SK-N-SH (cell line): ENCODE measurements around the gene LSM7.

Source experiments
- CHD2 ChIP-seq: fragments of 150-350 bp; IDR thresholded peaks from 2 replicates; pipeline ENCODE4 v1.6.1; 2018; ENCODE audit warnings: low read length; ENCODE audit not compliant: partially characterized antibody
- CTCF ChIP-seq: fragments of 200-600 bp; sonication (generic); IDR thresholded peaks from 2 replicates; pipeline ENCODE4 v1.6.1; 2017; ENCODE audit warnings: antibody characterized with exemption, mild to moderate bottlenecking, moderate library complexity
- JUND ChIP-seq: IDR thresholded peaks from 2 replicates; pipeline ENCODE4 v1.4.0; 2012
- MAX ChIP-seq: IDR thresholded peaks from 2 replicates; pipeline ENCODE4 v1.4.0; 2012; ENCODE audit warnings: low read depth
- MEF2A ChIP-seq: IDR thresholded peaks from 2 replicates; pipeline ENCODE4 v1.4.0; 2012; ENCODE audit warnings: low read depth, borderline replicate concordance
- NFIC ChIP-seq: IDR thresholded peaks from 2 replicates; pipeline ENCODE4 v1.4.0; 2012; ENCODE audit warnings: borderline replicate concordance
- POLR2AphosphoS5 ChIP-seq: IDR thresholded peaks from 2 replicates; pipeline ENCODE4 v1.6.1; 2012; ENCODE audit warnings: low read depth, low read length
- RFX5 ChIP-seq: IDR thresholded peaks from 2 replicates; pipeline ENCODE4 v1.6.1; 2012; ENCODE audit warnings: mild to moderate bottlenecking, improper control_type of control experiment, low read length
- YY1 ChIP-seq: IDR thresholded peaks from 2 replicates; pipeline ENCODE4 v1.4.0; 2012; ENCODE audit warnings: low read depth, mild to moderate bottlenecking
- TF ChIP-seq, protein P1 (sequence below): IDR thresholded peaks from 2 replicates; pipeline ENCODE4; 2012

GRCh38 chr19:2315818-2316353 lies 12.5 kb downstream of the LSM7 start:
- TF ChIP-seq JUND, result no peak
- TF ChIP-seq CTCF, result peak; percentile 80
- TF ChIP-seq, protein P1, sequence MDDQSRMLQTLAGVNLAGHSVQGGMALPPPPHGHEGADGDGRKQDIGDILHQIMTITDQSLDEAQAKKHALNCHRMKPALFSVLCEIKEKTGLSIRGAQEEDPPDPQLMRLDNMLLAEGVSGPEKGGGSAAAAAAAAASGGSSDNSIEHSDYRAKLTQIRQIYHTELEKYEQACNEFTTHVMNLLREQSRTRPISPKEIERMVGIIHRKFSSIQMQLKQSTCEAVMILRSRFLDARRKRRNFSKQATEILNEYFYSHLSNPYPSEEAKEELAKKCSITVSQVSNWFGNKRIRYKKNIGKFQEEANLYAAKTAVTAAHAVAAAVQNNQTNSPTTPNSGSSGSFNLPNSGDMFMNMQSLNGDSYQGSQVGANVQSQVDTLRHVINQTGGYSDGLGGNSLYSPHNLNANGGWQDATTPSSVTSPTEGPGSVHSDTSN, result no peak
- peak; percentile 46 for TF ChIP-seq CHD2
- TF ChIP-seq MAX, result peak; percentile 72
- no peak for TF ChIP-seq RFX5
- TF ChIP-seq MEF2A, result no peak
- no peak for TF ChIP-seq YY1
- TF ChIP-seq POLR2AphosphoS5, result no peak
- TF ChIP-seq NFIC, result no peak
